Right lobe of liver (tissue), 4 donors: ENCODE measurements around the gene NRIP1.

ENCODE experiments used
- CTCF ChIP-seq, 4 donors: fragments of 200-600 bp in 3 of 4; fragments of 450-650 bp in 1 of 4; IDR thresholded peaks; one replicate each; pipeline versions ENCODE4 v1.5.1 to v1.8.0; 2016 to 2022; ENCODE audit warnings: antibody characterized with exemption in 4 of 4, mild to moderate bottlenecking in 2 of 4
- POLR2A ChIP-seq: fragments of 450-650 bp; IDR thresholded peaks from one replicate; pipeline ENCODE4 v1.6.1; 2017; ENCODE audit warnings: antibody characterized with exemption, mild to moderate bottlenecking
- donor health status: DM: no; HTN: no; CAD: no.
- donor health status: DM: no; HTN: no; CAD: no.
- donor health status: DM: no; HTN: yes; CAD: no.

GRCh38 chr21:14923468-14923867, 141.3 kb downstream of the NRIP1 start:
- TF ChIP-seq CTCF (IDR thresholded peaks at IDR 0.05), result no peak
- TF ChIP-seq POLR2A, result no peak
